GM12892 (cell line): ENCODE data around the gene OSR1. TPM values are rescaled to one million over a fixed set of nuclear protein-coding genes. Genes with fewer than 3 reads are reported as not detected.
"Not testable (repeated sequence)": the region's sequence is repeated elsewhere in the genome, so short reads cannot be mapped to it uniquely, and the experiment has no call there.

Experiments used
- DNase-seq: peaks from one replicate; pipeline ENCODE4 v3.0.0; 2011; ENCODE audit not compliant: insufficient read length
- FAIRE-seq: peaks from 2 replicates; lab custom pipeline; 2011; peaks lifted over from hg19 to GRCh38; lab: Jason Lieb, UNC
- POLR2A ChIP-seq: IDR thresholded peaks from 2 replicates; pipeline ENCODE4 v1.6.1; 2011; ENCODE audit warnings: low read depth, low read length, control low read depth
- POLR2AphosphoS5 ChIP-seq: IDR thresholded peaks from 2 replicates; pipeline ENCODE4 v1.6.1; 2011; ENCODE audit warnings: low read depth, low read length, control low read depth
- TAF1 ChIP-seq: IDR thresholded peaks from 2 replicates; pipeline ENCODE4 v1.6.1; 2011; ENCODE audit warnings: low read depth, mild to moderate bottlenecking, control low read depth, low read length, borderline replicate concordance
- polyA plus RNA-seq: library from polyadenylated mRNA; unstranded; fragments of >200 nt; gene quantifications from one replicate; pipeline ENCODE4 v1.2.1, GENCODE V29; 2012; ENCODE audit warnings: missing spikeins, inconsistent platforms; ENCODE audit not compliant: missing spikeins

The OSR1 gene
- not detected for polyA plus RNA-seq

DNA sequence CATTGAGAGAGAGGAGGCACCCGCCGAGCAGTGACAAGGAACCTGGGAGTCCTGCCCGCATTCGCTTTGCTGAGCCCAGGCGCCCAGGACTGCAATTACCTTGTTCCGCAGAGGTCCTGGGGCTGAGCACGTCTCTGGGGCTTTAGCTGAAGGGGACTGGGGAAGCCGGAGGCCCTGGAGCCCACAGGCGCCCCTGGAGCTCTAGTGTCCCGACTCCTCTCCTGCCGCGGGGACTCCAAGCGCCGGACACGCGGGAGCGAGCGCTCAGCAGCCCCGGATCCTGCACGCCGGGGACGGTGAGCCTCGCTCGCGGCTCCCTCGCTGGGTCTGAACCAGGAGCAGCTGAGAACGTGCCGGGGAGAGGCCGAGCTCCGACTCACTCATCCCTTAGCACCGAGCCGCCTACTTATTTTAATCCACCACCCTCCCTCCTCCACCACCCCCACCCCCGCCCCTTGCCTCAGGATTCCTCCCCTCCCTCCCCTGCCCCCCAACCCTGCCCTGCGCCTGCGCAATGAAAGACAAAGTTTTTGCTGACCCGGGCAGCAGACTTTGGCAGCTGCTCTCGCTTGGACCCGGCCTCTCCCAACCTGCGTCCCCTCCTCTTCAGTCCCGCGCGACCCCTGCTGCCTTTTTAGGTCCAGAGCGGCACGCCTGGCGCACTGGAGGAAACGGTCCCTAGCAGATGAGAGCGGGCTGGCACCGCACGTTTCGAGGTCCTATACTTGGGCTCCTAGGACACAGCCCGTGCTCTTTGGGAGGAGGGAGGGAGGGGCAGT, at the start of gene OSR1:
TSS of gene OSR1 (minus strand) at position 382 of the 779 bp plus-strand sequence. CDS start 4,818 bp downstream, outside the sequence.
- DNase-seq: no peak
- TF ChIP-seq TAF1 (no peak), POLR2A (no peak)
- no peak for FAIRE-seq

DNA sequence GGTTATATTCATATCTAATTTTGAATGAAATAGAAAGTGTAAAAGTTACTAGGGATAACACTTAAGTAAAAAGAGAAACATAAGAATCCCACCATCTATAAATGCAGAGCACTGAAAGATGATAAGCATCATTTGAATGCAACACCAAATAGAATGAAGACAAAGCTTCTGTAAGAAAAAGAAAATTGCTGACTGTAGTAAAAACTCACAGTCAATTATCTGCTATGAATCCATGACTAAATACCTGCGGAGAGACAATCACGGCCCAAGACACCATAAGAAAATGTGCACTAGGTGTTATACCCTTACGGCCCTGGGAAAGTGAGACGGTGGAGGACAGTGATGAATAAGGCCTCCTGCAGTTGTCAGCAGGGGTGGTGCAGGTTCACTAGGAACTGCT, 45.4 kb upstream of the OSR1 start:
- FAIRE-seq: no peak
- TF ChIP-seq POLR2AphosphoS5 (no peak), POLR2A (no peak), TAF1 (no peak)
- no peak for DNase-seq

DNA sequence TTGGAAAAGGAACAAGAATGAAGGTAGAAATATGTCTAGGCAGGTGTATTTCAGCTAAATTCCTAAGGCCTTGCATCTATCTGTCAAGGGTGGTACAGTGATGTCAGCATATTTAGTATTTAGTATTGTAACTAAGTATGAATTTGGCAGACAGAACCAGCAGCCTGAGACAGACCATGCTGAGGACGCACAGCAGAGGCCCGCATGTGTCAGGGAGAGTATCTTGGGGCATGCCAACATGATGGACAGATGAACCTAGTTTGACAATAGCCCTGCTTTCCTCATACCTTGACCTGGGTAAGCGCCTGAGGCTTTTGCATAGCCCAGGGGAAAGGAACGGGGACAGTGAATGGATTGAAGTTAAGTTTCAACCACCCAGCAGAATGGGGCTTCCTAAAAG, 33.8 kb upstream of the OSR1 start:
- no peak for TF ChIP-seq POLR2AphosphoS5
- TF ChIP-seq TAF1: no peak
- no peak for TF ChIP-seq POLR2A
- FAIRE-seq (no peak), DNase-seq (no peak)

DNA sequence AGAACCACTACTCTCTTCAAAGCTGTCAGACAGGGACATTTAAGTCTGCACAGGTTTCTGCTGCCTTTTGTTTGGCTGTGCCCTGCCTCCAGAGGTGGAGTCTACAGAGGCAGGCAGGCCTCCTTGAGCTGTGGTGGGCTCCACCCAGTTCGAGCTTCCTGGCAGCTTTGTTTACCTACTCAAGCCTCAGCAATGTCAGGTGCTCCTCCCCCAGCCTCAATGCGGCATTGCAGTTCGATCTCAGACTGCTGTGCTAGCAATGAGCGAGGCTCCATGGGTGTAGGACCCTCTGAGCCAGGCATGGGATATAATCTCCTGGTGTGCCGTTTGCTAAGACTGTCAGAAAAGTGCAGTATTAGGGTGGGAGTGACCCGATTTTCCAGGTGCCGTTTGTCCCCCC, 31.0 kb upstream of the OSR1 start:
- not testable (repeated sequence) for DNase-seq

DNA sequence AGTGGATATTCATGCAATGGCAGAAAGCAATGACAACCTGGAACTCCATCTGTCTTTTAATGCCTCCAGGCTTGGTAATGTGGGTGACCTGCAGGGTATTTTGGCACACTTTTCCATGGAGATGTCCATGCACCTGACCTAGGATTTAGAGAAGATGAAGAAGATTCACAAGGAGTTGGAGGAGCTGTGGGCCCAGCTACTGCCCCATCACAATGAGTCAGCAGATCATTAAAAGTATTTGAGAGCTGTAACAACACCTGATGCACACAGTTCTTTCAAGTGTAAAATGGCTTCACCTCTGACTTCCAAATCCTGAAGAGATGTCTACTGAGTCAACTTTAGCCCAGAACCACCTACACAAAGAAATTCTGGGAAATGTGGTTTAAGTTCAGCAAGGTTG, 22.1 kb upstream of the OSR1 start:
- TF ChIP-seq POLR2AphosphoS5 (no peak), POLR2A (no peak), TAF1 (no peak)
- DNase-seq (no peak), FAIRE-seq (no peak)

More for the DNA sequence above, 31.0 kb upstream of the OSR1 start:
- FAIRE-seq: not testable (repeated sequence)

DNA sequence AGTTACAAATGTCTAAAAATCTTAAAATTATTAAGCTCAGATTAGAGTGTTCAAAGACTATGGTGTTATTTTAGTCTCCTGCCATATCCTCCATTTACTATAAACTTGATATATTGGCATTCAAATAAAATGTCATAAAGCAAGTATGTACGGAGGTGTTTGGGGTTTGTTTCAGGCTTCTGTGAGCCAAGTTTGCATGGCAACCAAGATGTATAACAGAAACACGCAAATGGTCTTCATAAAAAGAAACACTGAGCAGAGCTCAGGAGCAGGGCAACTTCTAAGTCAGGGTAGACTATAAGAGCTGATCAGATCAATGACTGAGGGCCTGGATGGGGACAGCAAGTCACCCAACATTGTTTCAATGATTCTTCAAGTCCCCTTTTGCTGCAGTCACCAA, 20.5 kb upstream of the OSR1 start:
- no peak for FAIRE-seq
- TF ChIP-seq POLR2AphosphoS5 (no peak), TAF1 (no peak), POLR2A (no peak)

DNA sequence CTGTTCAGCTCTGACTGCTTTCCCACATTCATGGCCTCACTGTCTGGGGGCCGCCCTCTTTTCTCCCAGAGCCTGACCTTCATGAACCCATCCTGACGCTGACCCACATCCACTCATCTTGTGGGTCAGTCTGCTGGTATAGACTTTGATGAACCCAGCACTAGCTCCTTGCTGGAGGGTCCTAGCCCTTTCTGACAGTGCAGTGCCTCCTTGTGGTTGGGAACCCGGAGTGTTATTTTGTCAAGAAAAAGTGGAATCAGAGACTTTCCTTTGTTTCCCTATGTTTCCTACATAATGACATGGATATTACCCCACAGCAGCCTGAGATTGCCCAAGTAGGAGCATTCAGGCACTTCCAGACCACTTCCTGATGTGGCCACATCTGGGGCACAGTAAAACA, 19.3 kb upstream of the OSR1 start:
- DNase-seq (no peak), FAIRE-seq (no peak)
- TF ChIP-seq POLR2AphosphoS5 (no peak), POLR2A (no peak), TAF1 (no peak)

More for the DNA sequence above, 20.5 kb upstream of the OSR1 start:
- no peak for DNase-seq

DNA sequence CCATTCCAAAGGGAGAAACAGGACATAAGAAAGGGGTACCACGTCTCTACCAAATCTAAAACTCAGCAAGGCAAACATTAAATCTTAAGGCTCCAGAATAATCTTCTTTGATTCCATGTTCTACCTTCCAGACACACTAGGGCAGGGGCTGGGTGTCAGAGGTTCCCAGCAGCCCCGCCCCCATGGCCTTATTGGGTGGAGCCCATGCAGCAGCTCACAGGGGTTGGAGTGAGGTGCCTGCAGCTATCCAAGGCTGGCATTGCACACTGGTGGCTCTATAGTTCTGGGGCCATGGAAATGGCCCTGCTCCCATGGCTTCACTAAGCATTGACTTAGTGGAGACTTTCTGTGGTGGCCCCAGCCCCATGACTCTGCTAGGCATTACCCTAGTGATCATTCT, 14.9 kb upstream of the OSR1 start:
- TF ChIP-seq POLR2AphosphoS5: no peak
- no peak for TF ChIP-seq TAF1
- no peak for TF ChIP-seq POLR2A
- FAIRE-seq: no peak
- no peak for DNase-seq

DNA sequence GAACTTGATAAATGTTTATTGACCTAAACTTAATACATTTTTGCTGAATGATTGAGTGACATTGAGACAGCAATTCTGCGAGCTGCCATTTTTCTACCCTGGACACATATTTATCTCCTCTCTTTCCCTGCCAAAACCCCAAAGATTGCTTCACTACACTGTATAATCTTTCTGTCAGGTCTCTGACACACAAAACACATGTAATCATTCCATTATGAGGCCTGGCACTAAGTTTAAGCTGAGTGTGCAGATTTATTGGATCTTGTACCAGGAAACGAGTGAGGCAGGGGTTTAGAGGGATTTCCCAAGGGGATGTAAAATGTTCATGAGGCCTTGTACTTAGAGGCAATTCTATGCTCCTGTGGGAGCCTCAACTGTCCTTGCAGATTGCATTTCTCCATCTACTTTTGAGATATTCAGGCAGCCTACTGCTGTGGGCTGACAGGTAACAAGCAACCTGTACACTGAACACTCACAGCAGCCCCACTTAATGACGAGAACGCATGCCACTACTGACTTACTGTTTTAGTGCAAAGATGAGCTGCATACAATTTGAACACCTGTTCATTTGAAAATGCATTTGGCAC, 13.7 kb upstream of the OSR1 start:
- DNase-seq: no peak
- FAIRE-seq: no peak

DNA sequence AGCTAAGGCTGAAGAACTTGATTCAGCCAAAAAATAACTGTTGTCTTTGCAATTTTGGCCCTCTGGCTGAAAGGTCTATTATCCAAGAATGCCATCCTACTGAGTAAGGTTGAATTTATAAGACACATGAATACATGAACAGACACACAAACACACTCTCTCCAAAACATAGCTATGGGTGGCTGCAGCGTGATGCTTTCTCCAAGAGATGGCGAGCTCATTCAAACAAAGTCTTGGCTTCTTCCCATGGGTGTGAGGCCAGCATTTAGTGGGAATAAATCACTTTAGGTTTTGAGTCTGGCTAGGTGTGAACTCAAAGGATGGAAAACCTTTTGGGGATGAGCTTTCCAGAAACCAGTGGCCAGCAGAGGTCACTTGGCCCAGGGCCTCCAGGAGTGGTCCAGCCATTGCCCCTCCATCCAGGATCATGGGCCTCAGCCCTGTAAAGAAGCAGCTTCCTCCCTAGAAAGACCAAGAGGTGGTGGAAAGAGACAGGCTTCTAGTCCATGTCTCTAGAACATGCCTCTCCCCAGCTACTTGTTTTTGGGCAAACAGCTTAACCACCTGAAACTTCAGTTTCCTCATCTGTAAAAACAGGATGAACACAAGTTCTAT, 11.0 kb upstream of the OSR1 start:
- no peak for FAIRE-seq
- DNase-seq: no peak

More for the DNA sequence above, 13.7 kb upstream of the OSR1 start:
- TF ChIP-seq TAF1 (no peak), POLR2AphosphoS5 (no peak), POLR2A (no peak)

DNA sequence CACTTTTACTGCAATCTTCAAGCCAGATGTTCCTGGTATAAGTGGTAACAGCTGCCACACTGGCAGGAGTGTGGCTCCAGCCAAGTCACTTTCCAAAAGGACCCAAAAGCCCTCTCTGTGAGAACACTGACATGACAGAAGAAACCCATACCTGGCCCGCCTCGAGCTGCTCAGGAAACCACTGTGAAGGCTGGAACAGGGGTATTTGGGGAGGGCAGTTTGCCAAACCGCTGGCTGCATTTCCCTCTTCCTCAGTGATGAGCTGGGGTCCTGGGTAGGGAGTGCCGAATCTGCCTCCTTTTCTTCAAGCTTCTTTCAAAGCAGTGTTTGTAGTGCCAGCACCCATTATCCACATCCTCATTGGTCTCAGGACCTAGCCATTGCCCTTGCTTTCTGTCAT, 10.3 kb upstream of the OSR1 start:
- DNase-seq (no peak), FAIRE-seq (no peak)
- no peak for TF ChIP-seq POLR2A
- no peak for TF ChIP-seq TAF1
- no peak for TF ChIP-seq POLR2AphosphoS5

More for the DNA sequence above, 11.0 kb upstream of the OSR1 start:
- TF ChIP-seq POLR2A (no peak), POLR2AphosphoS5 (no peak), TAF1 (no peak)
